K562 (cell line): Measurements from ENCODE around the gene METAP1D. TPM values are rescaled to one million over a fixed set of nuclear protein-coding genes. Genes with fewer than 3 reads are reported as not detected.

Experiments
- ATAC-seq: fragments of 200-7000 bp; cut with Tn5 transposase; 3 replicates; pipeline ENCODE4 v1.9.1; 2020; ENCODE audit warnings: moderate library complexity
- BruUV-seq: library from RNA; stranded (reverse); fragments of 400-500 nt; replicated peaks from 2 replicates; lab custom pipeline; 2021; lab: Mats Ljungman, UMichigan
- CTCF ChIA-PET: fragments of 300-600 bp; formaldehyde crosslinking; extraction: SDS; loops from one replicate; lab custom pipeline; 2021; ENCODE audit warnings: low intra/inter-chr PET ratio; lab: Yijun Ruan, JAX
- POLR2A ChIA-PET: fragments of 300-600, 350-650 bp; sonication (Branson Sonifier 250); formaldehyde crosslinking; extraction: SDS; loops from one replicate; lab custom pipeline; 2021; ENCODE audit warnings: antibody characterized with exemption, inconsistent platforms; lab: Yijun Ruan, JAX
- DNase-seq, 4 experiments: peaks; one replicate each; pipeline versions ENCODE4 v3.0.0 to v3.0.0-alpha.2; 2011 to 2018; ENCODE audit warnings: low spot score in 3 of 4, mixed read lengths in 3 of 4; ENCODE audit errors: extremely low read depth in 1 of 4
- FAIRE-seq: peaks from 2 replicates; lab custom pipeline; 2011; peaks lifted over from hg19 to GRCh38; lab: Jason Lieb, UNC
- H2AFZ ChIP-seq: 2 replicates; pipeline ENCODE4 v1.6.0; 2011; ENCODE audit warnings: low read depth, low read length, control low read depth, inconsistent platforms
- H3K27ac ChIP-seq: fragments of 200-600 bp; 3 replicates; pipeline ENCODE4 v1.8.0; 2011; ENCODE audit warnings: low read depth, mild to moderate bottlenecking, control low read depth, inconsistent platforms, low read length, moderate library complexity, mixed read lengths; ENCODE audit errors: extremely low read depth
- H3K27me3 ChIP-seq, 2 experiments: fragments of 300-600 bp in 1 of 2; 2 replicates in 1 of 2; 3 replicates in 1 of 2; pipeline versions ENCODE4 v1.6.0 to v1.8.0; 2011; ENCODE audit warnings: inconsistent platforms in 2 of 2, low read length in 2 of 2, mild to moderate bottlenecking in 1 of 2, mixed read lengths in 1 of 2, moderate library complexity in 1 of 2; ENCODE audit not compliant: control insufficient read depth in 2 of 2, insufficient read depth in 2 of 2
- H3K36me3 ChIP-seq: fragments of 300-600 bp; 3 replicates; pipeline ENCODE4 v1.8.0; 2011; ENCODE audit warnings: mild to moderate bottlenecking, low read length, inconsistent platforms; ENCODE audit not compliant: control insufficient read depth, insufficient read depth
- H3K4me1 ChIP-seq, 2 experiments: fragments of 200-600 bp in 1 of 2; replicated peaks in 1 of 2; 2 replicates in 1 of 2; 3 replicates in 1 of 2; pipeline versions ENCODE4 v1.5.1 to v1.8.0; 2011; ENCODE audit warnings: inconsistent platforms in 2 of 2, low read length in 2 of 2, mild to moderate bottlenecking in 1 of 2, mixed read lengths in 1 of 2, moderate library complexity in 1 of 2; ENCODE audit not compliant: control insufficient read depth in 2 of 2, insufficient read depth in 2 of 2
- H3K4me2 ChIP-seq: 2 replicates; pipeline ENCODE4 v1.6.1; 2011; ENCODE audit warnings: low read length, control low read depth, inconsistent platforms, mixed read lengths; ENCODE audit not compliant: insufficient read depth
- H3K4me3 ChIP-seq: fragments of 200-600 bp; sonication (generic), shearing (Covaris generic); 2 replicates; pipeline ENCODE4 v1.5.1; 2016; ENCODE audit warnings: control low read depth, inconsistent platforms
- H3K79me2 ChIP-seq: fragments of 200-600 bp; 3 replicates; pipeline ENCODE4 v1.8.0; 2011; ENCODE audit warnings: low read length, inconsistent platforms; ENCODE audit not compliant: control insufficient read depth, insufficient read depth
- H3K9ac ChIP-seq, 2 experiments: 2 replicates each; pipeline versions ENCODE4 v1.6.0 to v1.6.1; 2011; ENCODE audit warnings: low read depth in 2 of 2, low read length in 2 of 2, control low read depth in 1 of 2, inconsistent platforms in 1 of 2, mild to moderate bottlenecking in 1 of 2, mixed read lengths in 1 of 2; ENCODE audit not compliant: insufficient read depth in 1 of 2
- H3K9me1 ChIP-seq: one replicate; pipeline ENCODE4 v1.6.0; 2011; ENCODE audit warnings: inconsistent platforms, mild to moderate bottlenecking, low read length, moderate library complexity; ENCODE audit not compliant: control insufficient read depth, insufficient read depth
- H3K9me3 ChIP-seq: replicated peaks from 2 replicates; pipeline ENCODE4 v1.5.1; 2011; ENCODE audit warnings: low read depth, low read length, inconsistent platforms; ENCODE audit not compliant: control insufficient read depth, insufficient read depth
- H4K20me1 ChIP-seq: replicated peaks from 2 replicates; pipeline ENCODE4 v1.6.1; 2011; ENCODE audit warnings: low read length, inconsistent platforms, mixed read lengths; ENCODE audit not compliant: control insufficient read depth, insufficient read depth
- CREB3L1 ChIP-seq: fragments of 450-650 bp; IDR thresholded peaks from 2 replicates; pipeline ENCODE4 v1.6.1; 2014; ENCODE audit warnings: low read depth, mild to moderate bottlenecking, moderate library complexity, borderline replicate concordance
- CTBP1 ChIP-seq: fragments of 450-650 bp; IDR thresholded peaks from 2 replicates; pipeline ENCODE4 v1.6.1; 2016; ENCODE audit warnings: borderline replicate concordance
- CTCF ChIP-seq, 3 experiments: IDR thresholded peaks in 2 of 3; conservative IDR thresholded peaks in 1 of 3; 2 replicates each; pipeline ENCODE4 v1.5.1; 2011 to 2012; ENCODE audit warnings: low read length in 3 of 3, mild to moderate bottlenecking in 3 of 3, control low read depth in 2 of 3, improper control_type of control experiment in 1 of 3, inconsistent platforms in 1 of 3, low read depth in 1 of 3, mixed read lengths in 1 of 3, moderate library complexity in 1 of 3; ENCODE audit not compliant: insufficient read depth in 2 of 3
- ESRRA ChIP-seq: fragments of 450-650 bp; IDR thresholded peaks from 2 replicates; pipeline ENCODE4 v1.6.1; 2014; ENCODE audit warnings: low read depth, mild to moderate bottlenecking, moderate library complexity, borderline replicate concordance
- GABPA ChIP-seq: fragments of 200-800 bp; sonication (Bioruptor generic); conservative IDR thresholded peaks from 2 replicates; pipeline ENCODE4 v1.6.1; 2016; ENCODE audit warnings: low read depth, missing genetic modification characterization, missing compliant biosample characterization
- GABPB1 ChIP-seq: sonication (generic); formaldehyde crosslinking; IDR thresholded peaks from 2 replicates; pipeline ENCODE4 v1.8.0; 2022; ENCODE audit warnings: mild to moderate bottlenecking, missing genetic modification reagents
- HMBOX1 ChIP-seq: sonication (generic); IDR thresholded peaks from 2 replicates; pipeline ENCODE4 v1.6.1; 2016
- HMGXB4 ChIP-seq: sonication (generic); formaldehyde crosslinking; IDR thresholded peaks from 2 replicates; pipeline ENCODE4 v1.8.1; 2023; ENCODE audit warnings: mild to moderate bottlenecking, missing genetic modification reagents
- SRSF7 ChIP-seq: fragments of 200-400 bp; formaldehyde crosslinking; optimal IDR thresholded peaks from 2 replicates; pipeline ENCODE3; 2017; ENCODE audit warnings: mild to moderate bottlenecking, low read depth, low read length
- TBL1XR1 ChIP-seq, 2 experiments: IDR thresholded peaks; 2 replicates each; pipeline ENCODE4 v1.6.1; 2012; ENCODE audit warnings: improper control_type of control experiment in 2 of 2, low read length in 2 of 2, mild to moderate bottlenecking in 1 of 2
- TGIF2 ChIP-seq: sonication (generic); formaldehyde crosslinking; IDR thresholded peaks from 2 replicates; pipeline ENCODE4 v1.8.1; 2022; ENCODE audit warnings: mild to moderate bottlenecking, missing genetic modification reagents, moderate library complexity
- ZNF263 ChIP-seq: sonication (generic); formaldehyde crosslinking; IDR thresholded peaks from 2 replicates; pipeline ENCODE4 v1.8.0; 2022; ENCODE audit warnings: mild to moderate bottlenecking, missing genetic modification reagents, borderline replicate concordance
- ZNF384 ChIP-seq: IDR thresholded peaks from 2 replicates; pipeline ENCODE4 v1.6.1; 2012; ENCODE audit warnings: low read depth, low read length, improper control_type of control experiment
- WGBS: fragments of 100-300 bp; shearing (Covaris generic); methylation state at CpG from one replicate; pipeline ENCODE4 v1.1.6; 2016; ENCODE audit warnings: low coverage, mixed read lengths; ENCODE audit not compliant: insufficient coverage; ENCODE audit errors: missing lambda C conversion rate; 5-methylcytosine and 5-hydroxymethylcytosine counted together
- in situ Hi-C: fragments of 300-500 bp; cut with MboI; formaldehyde crosslinking; loops from 4 replicates; pipeline ENCODE4 v1.15.0; 2018; ENCODE audit warnings: inconsistent platforms, mixed read lengths
- intact Hi-C: fragments of 100-400 bp; cut with micrococcal nuclease; formaldehyde crosslinking; loops from 2 replicates; pipeline ENCODE4 v1.14.2; 2022
- polyA plus RNA-seq, 8 experiments: library from polyadenylated mRNA; depleted of rRNA in 4 of 8; stranded (reverse) in 5 of 8; unstranded in 3 of 8; fragments of >200 nt; fragmentation: Nextera tagmentation in 2 of 8; fragmentation: Illumina TruSeq in 1 of 8; extraction: Ambion mirVana in 2 of 8; extraction: Trizol in 1 of 8; gene quantifications; 2 replicates each; pipeline versions ENCODE4 v1.2.1 to v1.2.3, GENCODE V29; 2011 to 2014; ENCODE audit warnings: inconsistent platforms in 1 of 8, missing spikeins in 1 of 8
- total RNA-seq, 7 experiments: library from RNA; depleted of rRNA in 6 of 7; stranded (reverse); fragments of >200 nt in 6 of 7; fragmentation: Illumina TruSeq in 2 of 7; extraction: Trizol in 2 of 7; gene quantifications; 2 replicates each; pipeline versions ENCODE4 v1.2.1 to v1.2.3, GENCODE V29; 2011 to 2021; ENCODE audit warnings: low replicate concordance in 1 of 7

The METAP1D gene
- total and polyA plus RNA-seq, 9 of the 15 experiments (the other 6 are each of a cell fraction or from before 2014, with no cell fraction given) = 8.0 to 23.4 (median 15.7) TPM

GRCh38 chr2:172103471-172104272 lies 103.9 kb downstream of the METAP1D start:
- H3K27me3 ChIP-seq = no peaks in the 10 kb centered on the region
- WGBS = 1% methylated on average over 25 of the region's 25 CpGs
- peak overlapping the region in 1 of 2 experiments; percentile 64; a peak in 2 of 4 replicates for H3K9ac ChIP-seq
- no peaks in the 10 kb centered on the region for H3K9me3 ChIP-seq
- ATAC-seq = peak; percentile 74
- H3K79me2 ChIP-seq = no peaks in the 10 kb centered on the region
- H2AFZ ChIP-seq = peak overlapping the region; percentile 99
- H3K4me3 ChIP-seq = peak overlapping the region; percentile 63
- no TSS peak for BruUV-seq
- intact Hi-C loops = loop anchor here (1.0 to 10.0 kb wide), 6 partner anchors 103 to 529 kb away; partner anchors contain the start of gene HAT1
- H3K27ac ChIP-seq = no peak overlapping the region
- ChIA-PET CTCF (interaction anchor here (0.6 to 5.8 kb wide), 11 partner anchors 13 to 1417 kb away, joined by 3 to 74 read pairs (median 5); no protein-coding TSS in a partner anchor), POLR2A (interaction anchor here (0.6 to 1.6 kb wide), 5 partner anchors 10 to 400 kb away, joined by 3 to 6 read pairs (median 4); no protein-coding TSS in a partner anchor)
- peak overlapping the region; percentile 96 for H3K4me2 ChIP-seq
- in situ Hi-C loops = loop anchor here (25.0 kb wide), 1 partner anchor 1141 kb away; no protein-coding TSS in a partner anchor
- FAIRE-seq = peak; percentile 99
- peaks cover 11 to 69% of the 10 kb centered on the region in 2 experiments for H3K4me1 ChIP-seq
- peak; percentile 91 to 96 (median 92) for DNase-seq
- H4K20me1 ChIP-seq = no peaks in the 10 kb centered on the region
- no peaks in the 10 kb centered on the region for H3K36me3 ChIP-seq
- no peaks in the 10 kb centered on the region for H3K9me1 ChIP-seq
- TF ChIP-seq TGIF2 (CRISPR knock-in tag) (no peak), ZNF384 (peak; percentile 51; the same call in 1 of the 2 replicates), HMBOX1 (peak; percentile 29; the same call in 1 of the 2 replicates), GABPB1 (CRISPR knock-in tag) (peak; percentile 69), ZNF263 (peak; percentile 25; the same call in 1 of the 2 replicates), CTBP1 (peak; percentile 69), CREB3L1 (0 out of 2 replicates have a peak, but pooled peaks have one; percentile 14), TBL1XR1 (IDR thresholded peaks at IDR 0.05; ENCODE audit: low read length in 2 of 2) (peak in 1 of 2 experiments; percentile 20; a peak in 1 of 4 replicates), ESRRA (peak; percentile 56; the same call in 1 of the 2 replicates), CTCF (IDR thresholded peaks at IDR 0.05 in 2 of 3, conservative IDR thresholded peaks at IDR 0.05 in 1 of 3; ENCODE audit: insufficient read depth in 2 of 3, low read depth in 1 of 3, low read length in 3 of 3) (peak; percentile 97 to 99 (median 97)), HMGXB4 (no peak), SRSF7 (no peak), GABPA (0 out of 2 replicates have a peak, but pooled peaks have one; percentile 12)
